IPS-NIHi7 (cell line): Measurements from ENCODE around the gene MUC6.

Source experiments
- DNase-seq: peaks from one replicate; pipeline ENCODE4 v3.0.0; 2012; ENCODE audit warnings: mixed read lengths; ENCODE audit errors: extremely low spot score

MUC6 gene

GRCh38 chr11:1052133-1053011 is 15.9 kb upstream of the MUC6 start:
- DNase-seq = no peak

GRCh38 chr11:1051356-1052132 is 15.0 kb upstream of the MUC6 start:
- no peak for DNase-seq

- peak; percentile 96 for DNase-seq
Observed at GRCh38 chr11:1050581-1051355, 14.2 kb upstream of the MUC6 start.

GRCh38 chr11:1049911-1050580 is 13.5 kb upstream of the MUC6 start:
- no peak for DNase-seq

GRCh38 chr11:1049431-1049891 is 12.9 kb upstream of the MUC6 start:
- DNase-seq = no peak

- DNase-seq = no peak
Observed at GRCh38 chr11:1049071-1049405, 12.5 kb upstream of the MUC6 start.

GRCh38 chr11:1048375-1049070 is 12.0 kb upstream of the MUC6 start:
- no peak for DNase-seq

GRCh38 chr11:1047595-1048156 is 11.2 kb upstream of the MUC6 start:
- no peak for DNase-seq

GRCh38 chr11:1044160-1044559 is 7.6 kb upstream of the MUC6 start:
- no peak for DNase-seq

GRCh38 chr11:1043563-1044096 is 7.1 kb upstream of the MUC6 start:
- DNase-seq = no peak

- no peak for DNase-seq
Observed at GRCh38 chr11:1042626-1043562, 6.4 kb upstream of the MUC6 start.

- DNase-seq = no peak
Observed at GRCh38 chr11:1041936-1042608, 5.6 kb upstream of the MUC6 start.

GRCh38 chr11:1041471-1041870 is 5.0 kb upstream of the MUC6 start:
- DNase-seq = no peak

GRCh38 chr11:1041149-1041467 is 4.6 kb upstream of the MUC6 start:
- DNase-seq = no peak

GRCh38 chr11:1040428-1041148 is 4.1 kb upstream of the MUC6 start:
- no peak for DNase-seq

GRCh38 chr11:1039481-1040427 is 3.2 kb upstream of the MUC6 start:
- DNase-seq = no peak

GRCh38 chr11:1038921-1039320 is 2.4 kb upstream of the MUC6 start:
- DNase-seq = no peak
